ENCODE data around the gene ASCL3.

The ASCL3 gene

GRCh38 chr11:8927233-8927632 lies 15.6 kb downstream of the ASCL3 start:
- Histone ChIP-seq H3K4me1 (ENCODE audit: insufficient read depth, low read length) (0 out of 2 replicates have a peak, but pooled peaks cover under 1% of the 10 kb centered on the region), H3K9me3 (ENCODE audit: insufficient read depth, low read depth, low read length) (no peaks in the 10 kb centered on the region), H3K36me3 (ENCODE audit: insufficient read depth, low read length) (peaks cover 12% of the 10 kb centered on the region), H3K27me3 (ENCODE audit: insufficient read depth, low read length) (no peaks in the 10 kb centered on the region), H3K27ac (ENCODE audit: low read depth, low read length) (no peak overlapping the region), H3K9ac (ENCODE audit: low read depth, low read length) (no peak overlapping the region), H3K4me3 (ENCODE audit: low read length) (no peak overlapping the region)
- 91% methylated on average over 5 of the region's 5 CpGs for WGBS

- Histone ChIP-seq H3K27ac (ENCODE audit: low read depth, low read length) (no peak overlapping the region), H3K9ac (ENCODE audit: low read depth, low read length) (no peak overlapping the region), H3K36me3 (ENCODE audit: insufficient read depth, low read length) (peaks cover 22% of the 10 kb centered on the region), H3K9me3 (ENCODE audit: insufficient read depth, low read depth, low read length) (no peaks in the 10 kb centered on the region), H3K4me1 (ENCODE audit: insufficient read depth, low read length) (no peaks in the 10 kb centered on the region), H3K4me3 (ENCODE audit: low read length) (no peak overlapping the region), H3K27me3 (ENCODE audit: insufficient read depth, low read length) (no peaks in the 10 kb centered on the region)
- 93% methylated on average over 5 of the region's 5 CpGs for WGBS
Measured at GRCh38 chr11:8926236-8926635, 16.6 kb downstream of the ASCL3 start.

- no peaks in the 10 kb centered on the region for H3K4me1 ChIP-seq (ENCODE audit: insufficient read depth, low read length)
- no peak overlapping the region for H3K9ac ChIP-seq (ENCODE audit: low read depth, low read length)
- no peak overlapping the region for H3K27ac ChIP-seq (ENCODE audit: low read depth, low read length)
- H3K4me3 ChIP-seq (ENCODE audit: low read length) = no peak overlapping the region
- no peaks in the 10 kb centered on the region for H3K27me3 ChIP-seq (ENCODE audit: insufficient read depth, low read length)
- WGBS = 94% methylated on average over 5 of the region's 5 CpGs
- peaks cover 27% of the 10 kb centered on the region for H3K36me3 ChIP-seq (ENCODE audit: insufficient read depth, low read length)
- H3K9me3 ChIP-seq (ENCODE audit: insufficient read depth, low read depth, low read length) = no peaks in the 10 kb centered on the region
Measured at GRCh38 chr11:8925711-8926110, 17.1 kb downstream of the ASCL3 start.

GRCh38 chr11:8922691-8923090 lies 20.1 kb downstream of the ASCL3 start:
- no peak overlapping the region for H3K4me3 ChIP-seq (ENCODE audit: low read length)
- H3K4me1 ChIP-seq (ENCODE audit: insufficient read depth, low read length) = peaks cover 5% of the 10 kb centered on the region; the same call in 1 of the 2 replicates
- no peak overlapping the region for H3K9ac ChIP-seq (ENCODE audit: low read depth, low read length)
- no peak overlapping the region; the same call in 1 of the 2 replicates for H3K27ac ChIP-seq (ENCODE audit: low read depth, low read length)
- H3K27me3 ChIP-seq (ENCODE audit: insufficient read depth, low read length) = no peaks in the 10 kb centered on the region
- WGBS = 89% methylated on average over 4 of the region's 5 CpGs
- no peaks in the 10 kb centered on the region for H3K9me3 ChIP-seq (ENCODE audit: insufficient read depth, low read depth, low read length)
- peaks cover 55% of the 10 kb centered on the region for H3K36me3 ChIP-seq (ENCODE audit: insufficient read depth, low read length)

- Histone ChIP-seq H3K9ac (ENCODE audit: low read depth, low read length) (peak overlapping the region; percentile 21; the same call in 1 of the 2 replicates), H3K36me3 (ENCODE audit: insufficient read depth, low read length) (peaks cover 68% of the 10 kb centered on the region), H3K4me3 (ENCODE audit: low read length) (no peak overlapping the region; the same call in 1 of the 2 replicates), H3K4me1 (ENCODE audit: insufficient read depth, low read length) (peaks cover 14% of the 10 kb centered on the region; the same call in 1 of the 2 replicates), H3K27me3 (ENCODE audit: insufficient read depth, low read length) (no peaks in the 10 kb centered on the region), H3K27ac (ENCODE audit: low read depth, low read length) (peak overlapping the region; percentile 75), H3K9me3 (ENCODE audit: insufficient read depth, low read depth, low read length) (no peaks in the 10 kb centered on the region)
- 83% methylated on average over 5 of the region's 5 CpGs for WGBS
Measured at GRCh38 chr11:8917157-8917825, 25.5 kb downstream of the ASCL3 start.

- peaks cover 19% of the 10 kb centered on the region; the same call in 1 of the 2 replicates for H3K4me1 ChIP-seq (ENCODE audit: insufficient read depth, low read length)
- H3K9me3 ChIP-seq (ENCODE audit: insufficient read depth, low read depth, low read length) = no peaks in the 10 kb centered on the region
- H3K4me3 ChIP-seq (ENCODE audit: low read length) = no peak overlapping the region
- H3K27me3 ChIP-seq (ENCODE audit: insufficient read depth, low read length) = peaks cover 9% of the 10 kb centered on the region
- no peak overlapping the region for H3K9ac ChIP-seq (ENCODE audit: low read depth, low read length)
- no peak overlapping the region for H3K27ac ChIP-seq (ENCODE audit: low read depth, low read length)
- H3K36me3 ChIP-seq (ENCODE audit: insufficient read depth, low read length) = peaks cover 42% of the 10 kb centered on the region
- WGBS = 92% methylated on average over 4 of the region's 4 CpGs
Measured at GRCh38 chr11:8914661-8915018, 28.2 kb downstream of the ASCL3 start.

GRCh38 chr11:8913961-8914660 lies 28.7 kb downstream of the ASCL3 start:
- Histone ChIP-seq H3K4me1 (ENCODE audit: insufficient read depth, low read length) (peaks cover 23% of the 10 kb centered on the region; the same call in 1 of the 2 replicates), H3K9ac (ENCODE audit: low read depth, low read length) (no peak overlapping the region), H3K9me3 (ENCODE audit: insufficient read depth, low read depth, low read length) (no peaks in the 10 kb centered on the region), H3K4me3 (ENCODE audit: low read length) (no peak overlapping the region), H3K27me3 (ENCODE audit: insufficient read depth, low read length) (peaks cover 14% of the 10 kb centered on the region), H3K27ac (ENCODE audit: low read depth, low read length) (no peak overlapping the region), H3K36me3 (ENCODE audit: insufficient read depth, low read length) (peaks cover 38% of the 10 kb centered on the region)
- WGBS = 64% methylated on average over 9 of the region's 9 CpGs

GRCh38 chr11:8911029-8911823 lies 31.6 kb downstream of the ASCL3 start, which contains the start of gene AKIP1:
TSS of gene AKIP1 (plus strand) at chr11:8911189. CDS start at chr11:8911450, 261 bp downstream.
- Histone ChIP-seq H3K9me3 (ENCODE audit: insufficient read depth, low read depth, low read length) (no peaks in the 10 kb centered on the region), H3K9ac (ENCODE audit: low read depth, low read length) (peak within 1 kb of the TSS; percentile 73), H3K36me3 (ENCODE audit: insufficient read depth, low read length) (peaks cover 10% of the 10 kb centered on the region), H3K27me3 (ENCODE audit: insufficient read depth, low read length) (peaks cover 25% of the 10 kb centered on the region), H3K27ac (ENCODE audit: low read depth, low read length) (peak within 1 kb of the TSS; percentile 65), H3K4me1 (ENCODE audit: insufficient read depth, low read length) (peaks cover 9% of the 10 kb centered on the region; the same call in 1 of the 2 replicates), H3K4me3 (ENCODE audit: low read length) (peak within 1 kb of the TSS; percentile 72)
- under 1% methylated on average over 68 of the region's 68 CpGs for WGBS

GRCh38 chr11:8910649-8911026 lies 32.2 kb downstream of the ASCL3 start:
- Histone ChIP-seq H3K27ac (ENCODE audit: low read depth, low read length) (no peak overlapping the region), H3K9ac (ENCODE audit: low read depth, low read length) (peak overlapping the region; percentile 28; the same call in 1 of the 2 replicates), H3K9me3 (ENCODE audit: insufficient read depth, low read depth, low read length) (no peaks in the 10 kb centered on the region), H3K4me1 (ENCODE audit: insufficient read depth, low read length) (peaks cover 9% of the 10 kb centered on the region; the same call in 1 of the 2 replicates), H3K4me3 (ENCODE audit: low read length) (peak overlapping the region; percentile 56), H3K36me3 (ENCODE audit: insufficient read depth, low read length) (peaks cover 6% of the 10 kb centered on the region), H3K27me3 (ENCODE audit: insufficient read depth, low read length) (peaks cover 25% of the 10 kb centered on the region)
- 0% methylated on average over 10 of the region's 19 CpGs for WGBS

- H3K4me3 ChIP-seq (ENCODE audit: low read length) = no peak overlapping the region
- no peak overlapping the region for H3K9ac ChIP-seq (ENCODE audit: low read depth, low read length)
- H3K4me1 ChIP-seq (ENCODE audit: insufficient read depth, low read length) = peaks cover 9% of the 10 kb centered on the region; the same call in 1 of the 2 replicates
- no peaks in the 10 kb centered on the region for H3K9me3 ChIP-seq (ENCODE audit: insufficient read depth, low read depth, low read length)
- H3K27me3 ChIP-seq (ENCODE audit: insufficient read depth, low read length) = peaks cover 25% of the 10 kb centered on the region
- no peaks in the 10 kb centered on the region for H3K36me3 ChIP-seq (ENCODE audit: insufficient read depth, low read length)
- H3K27ac ChIP-seq (ENCODE audit: low read depth, low read length) = no peak overlapping the region
Measured at GRCh38 chr11:8908099-8908498, 34.7 kb downstream of the ASCL3 start.

GRCh38 chr11:8907116-8907515 lies 35.7 kb downstream of the ASCL3 start:
- H3K9me3 ChIP-seq (ENCODE audit: insufficient read depth, low read depth, low read length) = no peaks in the 10 kb centered on the region
- H3K27me3 ChIP-seq (ENCODE audit: insufficient read depth, low read length) = peaks cover 25% of the 10 kb centered on the region
- H3K36me3 ChIP-seq (ENCODE audit: insufficient read depth, low read length) = no peaks in the 10 kb centered on the region
- no peak overlapping the region for H3K9ac ChIP-seq (ENCODE audit: low read depth, low read length)
- no peak overlapping the region for H3K27ac ChIP-seq (ENCODE audit: low read depth, low read length)
- WGBS = 93% methylated on average over 1 of the region's 1 CpG
- peaks cover 6% of the 10 kb centered on the region; the same call in 1 of the 2 replicates for H3K4me1 ChIP-seq (ENCODE audit: insufficient read depth, low read length)
- no peak overlapping the region for H3K4me3 ChIP-seq (ENCODE audit: low read length)

Measured in HUES64 (cell line).